K562 (cell line): ENCODE data around the gene CGGBP1. TPM values are rescaled to one million over a fixed set of nuclear protein-coding genes. Genes with fewer than 3 reads are reported as not detected.

Source experiments
- ATAC-seq: fragments of 200-7000 bp; cut with Tn5 transposase; 3 replicates; pipeline ENCODE4 v1.9.1; 2020; ENCODE audit warnings: moderate library complexity
- BruUV-seq: library from RNA; stranded (reverse); fragments of 400-500 nt; replicated peaks from 2 replicates; lab custom pipeline; 2021; lab: Mats Ljungman, UMichigan
- CTCF ChIA-PET: fragments of 300-600 bp; formaldehyde crosslinking; extraction: SDS; loops from one replicate; lab custom pipeline; 2021; ENCODE audit warnings: low intra/inter-chr PET ratio; lab: Yijun Ruan, JAX
- POLR2A ChIA-PET: fragments of 300-600, 350-650 bp; sonication (Branson Sonifier 250); formaldehyde crosslinking; extraction: SDS; loops from one replicate; lab custom pipeline; 2021; ENCODE audit warnings: antibody characterized with exemption, inconsistent platforms; lab: Yijun Ruan, JAX
- DNase-seq, 4 experiments: peaks; one replicate each; pipeline versions ENCODE4 v3.0.0 to v3.0.0-alpha.2; 2011 to 2018; ENCODE audit warnings: low spot score in 3 of 4, mixed read lengths in 3 of 4; ENCODE audit errors: extremely low read depth in 1 of 4
- FAIRE-seq: peaks from 2 replicates; lab custom pipeline; 2011; peaks lifted over from hg19 to GRCh38; lab: Jason Lieb, UNC
- H2AFZ ChIP-seq: 2 replicates; pipeline ENCODE4 v1.6.0; 2011; ENCODE audit warnings: low read depth, low read length, control low read depth, inconsistent platforms
- H3K27ac ChIP-seq: fragments of 200-600 bp; 3 replicates; pipeline ENCODE4 v1.8.0; 2011; ENCODE audit warnings: low read depth, mild to moderate bottlenecking, control low read depth, inconsistent platforms, low read length, moderate library complexity, mixed read lengths; ENCODE audit errors: extremely low read depth
- H3K27me3 ChIP-seq, 2 experiments: fragments of 300-600 bp in 1 of 2; 2 replicates in 1 of 2; 3 replicates in 1 of 2; pipeline versions ENCODE4 v1.6.0 to v1.8.0; 2011; ENCODE audit warnings: inconsistent platforms in 2 of 2, low read length in 2 of 2, mild to moderate bottlenecking in 1 of 2, mixed read lengths in 1 of 2, moderate library complexity in 1 of 2; ENCODE audit not compliant: control insufficient read depth in 2 of 2, insufficient read depth in 2 of 2
- H3K36me3 ChIP-seq: fragments of 300-600 bp; 3 replicates; pipeline ENCODE4 v1.8.0; 2011; ENCODE audit warnings: mild to moderate bottlenecking, low read length, inconsistent platforms; ENCODE audit not compliant: control insufficient read depth, insufficient read depth
- H3K4me1 ChIP-seq, 2 experiments: fragments of 200-600 bp in 1 of 2; replicated peaks in 1 of 2; 2 replicates in 1 of 2; 3 replicates in 1 of 2; pipeline versions ENCODE4 v1.5.1 to v1.8.0; 2011; ENCODE audit warnings: inconsistent platforms in 2 of 2, low read length in 2 of 2, mild to moderate bottlenecking in 1 of 2, mixed read lengths in 1 of 2, moderate library complexity in 1 of 2; ENCODE audit not compliant: control insufficient read depth in 2 of 2, insufficient read depth in 2 of 2
- H3K4me2 ChIP-seq: 2 replicates; pipeline ENCODE4 v1.6.1; 2011; ENCODE audit warnings: low read length, control low read depth, inconsistent platforms, mixed read lengths; ENCODE audit not compliant: insufficient read depth
- H3K4me3 ChIP-seq: fragments of 200-600 bp; sonication (generic), shearing (Covaris generic); 2 replicates; pipeline ENCODE4 v1.5.1; 2016; ENCODE audit warnings: control low read depth, inconsistent platforms
- H3K79me2 ChIP-seq: fragments of 200-600 bp; 3 replicates; pipeline ENCODE4 v1.8.0; 2011; ENCODE audit warnings: low read length, inconsistent platforms; ENCODE audit not compliant: control insufficient read depth, insufficient read depth
- H3K9ac ChIP-seq, 2 experiments: 2 replicates each; pipeline versions ENCODE4 v1.6.0 to v1.6.1; 2011; ENCODE audit warnings: low read depth in 2 of 2, low read length in 2 of 2, control low read depth in 1 of 2, inconsistent platforms in 1 of 2, mild to moderate bottlenecking in 1 of 2, mixed read lengths in 1 of 2; ENCODE audit not compliant: insufficient read depth in 1 of 2
- H3K9me1 ChIP-seq: one replicate; pipeline ENCODE4 v1.6.0; 2011; ENCODE audit warnings: inconsistent platforms, mild to moderate bottlenecking, low read length, moderate library complexity; ENCODE audit not compliant: control insufficient read depth, insufficient read depth
- H3K9me3 ChIP-seq: replicated peaks from 2 replicates; pipeline ENCODE4 v1.5.1; 2011; ENCODE audit warnings: low read depth, low read length, inconsistent platforms; ENCODE audit not compliant: control insufficient read depth, insufficient read depth
- H4K20me1 ChIP-seq: replicated peaks from 2 replicates; pipeline ENCODE4 v1.6.1; 2011; ENCODE audit warnings: low read length, inconsistent platforms, mixed read lengths; ENCODE audit not compliant: control insufficient read depth, insufficient read depth
- ELF1 ChIP-seq: fragments of 200-800 bp; sonication (Bioruptor generic); IDR thresholded peaks from 2 replicates; pipeline ENCODE4 v1.6.1; 2016; ENCODE audit warnings: missing genetic modification characterization, missing compliant biosample characterization
- ETV1 ChIP-seq: fragments of 450-650 bp; conservative IDR thresholded peaks from 2 replicates; pipeline ENCODE4 v1.6.1; 2016; ENCODE audit warnings: missing genetic modification characterization, control low read depth, low read depth, missing compliant biosample characterization
- FOXM1 ChIP-seq, 2 experiments: fragments of 450-650 bp in 1 of 2; sonication (generic) in 1 of 2; formaldehyde crosslinking in 1 of 2; IDR thresholded peaks; 2 replicates each; pipeline versions ENCODE4 v1.6.1 to v1.9.0; 2017 to 2022; ENCODE audit warnings: low read depth in 2 of 2, mild to moderate bottlenecking in 2 of 2, missing genetic modification reagents in 1 of 2, moderate library complexity in 1 of 2
- HDAC6 ChIP-seq: IDR thresholded peaks from 2 replicates; pipeline ENCODE4 v1.6.1; 2012; ENCODE audit warnings: low read depth, mild to moderate bottlenecking, control low read depth, inconsistent platforms, low read length, moderate library complexity
- MEIS2 ChIP-seq: fragments of 450-650 bp; IDR thresholded peaks from 2 replicates; pipeline ENCODE4 v1.6.1; 2014; ENCODE audit warnings: mild to moderate bottlenecking; ENCODE audit not compliant: partially characterized antibody
- NFATC3 ChIP-seq: fragments of 450-650 bp; IDR thresholded peaks from 2 replicates; pipeline ENCODE4 v1.6.1; 2017; ENCODE audit warnings: mild to moderate bottlenecking
- TCFL5 ChIP-seq: fragments of 250-450 bp; sonication (Bioruptor Pico); conservative IDR thresholded peaks from 2 replicates; pipeline ENCODE4 v1.6.1; 2021; ENCODE audit warnings: mild to moderate bottlenecking, moderate library complexity, matching md5 sums
- TEAD1 ChIP-seq, 2 experiments: fragments of 450-650 bp in 1 of 2; sonication (generic) in 1 of 2; formaldehyde crosslinking; IDR thresholded peaks; 2 replicates each; pipeline versions ENCODE4 v1.4.0 to v1.8.0; 2020 to 2022; ENCODE audit warnings: mild to moderate bottlenecking in 2 of 2, missing genetic modification reagents in 1 of 2
- TEAD2 ChIP-seq: fragments of 450-650 bp; IDR thresholded peaks from 2 replicates; pipeline ENCODE4 v1.6.1; 2016; ENCODE audit warnings: missing genetic modification characterization, control low read depth, missing compliant biosample characterization
- THRAP3 ChIP-seq: fragments of 450-650 bp; IDR thresholded peaks from 2 replicates; pipeline ENCODE4 v1.6.1; 2016; ENCODE audit warnings: mild to moderate bottlenecking, inconsistent platforms, borderline replicate concordance
- TOE1 ChIP-seq, 2 experiments: fragments of 450-650 bp in 1 of 2; sonication (generic) in 1 of 2; formaldehyde crosslinking in 1 of 2; IDR thresholded peaks; 2 replicates each; pipeline versions ENCODE4 v1.7.1 to v1.8.0; 2016 to 2022; ENCODE audit warnings: borderline replicate concordance in 2 of 2, mild to moderate bottlenecking in 2 of 2, antibody characterized with exemption in 1 of 2, inconsistent platforms in 1 of 2, low read depth in 1 of 2, missing genetic modification reagents in 1 of 2, moderate library complexity in 1 of 2
- ZEB2 ChIP-seq: fragments of 450-650 bp; IDR thresholded peaks from 2 replicates; pipeline ENCODE4 v1.6.1; 2016
- ZFPM2 ChIP-seq: fragments of 250-450 bp; sonication (Bioruptor Pico); IDR thresholded peaks from 2 replicates; pipeline ENCODE4 v1.5.1; 2022; ENCODE audit warnings: mild to moderate bottlenecking
- ZKSCAN8 ChIP-seq: fragments of 200-800 bp; sonication (Bioruptor generic); IDR thresholded peaks from 2 replicates; pipeline ENCODE4 v1.6.1; 2016; ENCODE audit warnings: missing genetic modification characterization, missing compliant biosample characterization
- WGBS: fragments of 100-300 bp; shearing (Covaris generic); methylation state at CpG from one replicate; pipeline ENCODE4 v1.1.6; 2016; ENCODE audit warnings: low coverage, mixed read lengths; ENCODE audit not compliant: insufficient coverage; ENCODE audit errors: missing lambda C conversion rate; 5-methylcytosine and 5-hydroxymethylcytosine counted together
- in situ Hi-C: fragments of 300-500 bp; cut with MboI; formaldehyde crosslinking; loops from 4 replicates; pipeline ENCODE4 v1.15.0; 2018; ENCODE audit warnings: inconsistent platforms, mixed read lengths
- intact Hi-C: fragments of 100-400 bp; cut with micrococcal nuclease; formaldehyde crosslinking; loops from 2 replicates; pipeline ENCODE4 v1.14.2; 2022
- polyA plus RNA-seq, 8 experiments: library from polyadenylated mRNA; depleted of rRNA in 4 of 8; stranded (reverse) in 5 of 8; unstranded in 3 of 8; fragments of >200 nt; fragmentation: Nextera tagmentation in 2 of 8; fragmentation: Illumina TruSeq in 1 of 8; extraction: Ambion mirVana in 2 of 8; extraction: Trizol in 1 of 8; gene quantifications; 2 replicates each; pipeline versions ENCODE4 v1.2.1 to v1.2.3, GENCODE V29; 2011 to 2014; ENCODE audit warnings: inconsistent platforms in 1 of 8, missing spikeins in 1 of 8
- total RNA-seq, 7 experiments: library from RNA; depleted of rRNA in 6 of 7; stranded (reverse); fragments of >200 nt in 6 of 7; fragmentation: Illumina TruSeq in 2 of 7; extraction: Trizol in 2 of 7; gene quantifications; 2 replicates each; pipeline versions ENCODE4 v1.2.1 to v1.2.3, GENCODE V29; 2011 to 2021; ENCODE audit warnings: low replicate concordance in 1 of 7
- TF ChIP-seq, protein P1 (sequence below): sonication (generic); formaldehyde crosslinking; IDR thresholded peaks from 2 replicates; pipeline ENCODE4 v1.9.0; 2022; ENCODE audit warnings: mild to moderate bottlenecking, missing genetic modification reagents
- TF ChIP-seq, protein P2 (sequence below): fragments of 450-650 bp; IDR thresholded peaks from 2 replicates; pipeline ENCODE4 v1.6.1; 2017; ENCODE audit warnings: mild to moderate bottlenecking, moderate library complexity
- TF ChIP-seq, protein P3 (sequence below), 2 experiments: IDR thresholded peaks in 1 of 2; conservative IDR thresholded peaks in 1 of 2; 2 replicates each; pipeline ENCODE4 v1.6.1; 2016; ENCODE audit warnings: low read depth in 2 of 2, mild to moderate bottlenecking in 1 of 2, missing compliant biosample characterization in 1 of 2, missing genetic modification characterization in 1 of 2, moderate library complexity in 1 of 2

CGGBP1 gene
- total and polyA plus RNA-seq, 9 of the 15 experiments (the other 6 are each of a cell fraction or from before 2014, with no cell fraction given) = 14.4 to 47.8 (median 37.8) TPM

DNA sequence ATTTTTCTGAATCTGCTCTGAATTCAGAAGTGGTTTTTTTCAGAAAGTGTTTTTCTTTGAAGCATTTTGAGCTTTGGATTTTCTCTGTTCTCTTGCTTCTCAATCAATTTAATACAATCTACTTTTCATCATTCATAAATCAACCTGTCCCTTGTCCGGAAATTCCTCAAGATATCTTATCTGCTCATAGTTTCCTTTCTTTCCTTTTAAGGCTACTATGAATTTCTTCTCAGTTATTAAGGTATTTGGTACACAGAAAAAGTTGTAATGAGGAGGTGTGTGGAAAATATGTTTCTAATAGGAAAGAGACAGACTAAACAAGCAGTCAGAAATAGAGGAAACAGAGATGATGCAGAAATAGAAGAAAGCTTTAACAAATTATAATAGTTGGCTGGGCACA is 14.4 kb downstream of the CGGBP1 start:
- Histone ChIP-seq H3K4me2 (no peak overlapping the region), H3K27me3 (no peaks in the 10 kb centered on the region), H4K20me1 (no peaks in the 10 kb centered on the region), H3K4me1 (no peaks in the 10 kb centered on the region), H3K9ac (no peak overlapping the region), H3K79me2 (no peaks in the 10 kb centered on the region), H2AFZ (no peak overlapping the region), H3K9me3 (no peaks in the 10 kb centered on the region), H3K4me3 (no peak overlapping the region), H3K9me1 (no peaks in the 10 kb centered on the region), H3K27ac (no peak overlapping the region), H3K36me3 (no peaks in the 10 kb centered on the region)
- POLR2A ChIA-PET = no interaction called here
- DNase-seq (no peak), ATAC-seq (no peak), FAIRE-seq (no peak)
- in situ Hi-C loops (no loop called here), intact Hi-C loops (no loop called here)
- WGBS = 0% methylated on average over 1 of the region's 1 CpG
- no TSS peak for BruUV-seq
- CTCF ChIA-PET = no interaction called here
- TF ChIP-seq TEAD2 = no peak
- no peak for TF ChIP-seq NFATC3
- no peak for TF ChIP-seq ZFPM2 (CRISPR knock-in tag)
- TF ChIP-seq ETV1 (tag) = peak; percentile 42; the same call in 1 of the 2 replicates
- TF ChIP-seq, protein P1, sequence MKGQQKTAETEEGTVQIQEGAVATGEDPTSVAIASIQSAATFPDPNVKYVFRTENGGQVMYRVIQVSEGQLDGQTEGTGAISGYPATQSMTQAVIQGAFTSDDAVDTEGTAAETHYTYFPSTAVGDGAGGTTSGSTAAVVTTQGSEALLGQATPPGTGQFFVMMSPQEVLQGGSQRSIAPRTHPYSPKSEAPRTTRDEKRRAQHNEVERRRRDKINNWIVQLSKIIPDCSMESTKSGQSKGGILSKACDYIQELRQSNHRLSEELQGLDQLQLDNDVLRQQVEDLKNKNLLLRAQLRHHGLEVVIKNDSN (CRISPR knock-in tag) = no peak
- TF ChIP-seq TEAD1 (CRISPR knock-in tag; IDR thresholded peaks at IDR 0.05) = no peak
- TF ChIP-seq TCFL5 (CRISPR knock-in tag) = no peak
- TF ChIP-seq ELF1 (tag) = no peak
- TF ChIP-seq ZEB2 = no peak
- no peak for TF ChIP-seq ZKSCAN8
- TF ChIP-seq, protein P2, sequence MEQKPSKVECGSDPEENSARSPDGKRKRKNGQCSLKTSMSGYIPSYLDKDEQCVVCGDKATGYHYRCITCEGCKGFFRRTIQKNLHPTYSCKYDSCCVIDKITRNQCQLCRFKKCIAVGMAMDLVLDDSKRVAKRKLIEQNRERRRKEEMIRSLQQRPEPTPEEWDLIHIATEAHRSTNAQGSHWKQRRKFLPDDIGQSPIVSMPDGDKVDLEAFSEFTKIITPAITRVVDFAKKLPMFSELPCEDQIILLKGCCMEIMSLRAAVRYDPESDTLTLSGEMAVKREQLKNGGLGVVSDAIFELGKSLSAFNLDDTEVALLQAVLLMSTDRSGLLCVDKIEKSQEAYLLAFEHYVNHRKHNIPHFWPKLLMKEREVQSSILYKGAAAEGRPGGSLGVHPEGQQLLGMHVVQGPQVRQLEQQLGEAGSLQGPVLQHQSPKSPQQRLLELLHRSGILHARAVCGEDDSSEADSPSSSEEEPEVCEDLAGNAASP = no peak
- TF ChIP-seq MEIS2 = peak; percentile 79
- TF ChIP-seq HDAC6 = no peak
- no peak for TF ChIP-seq TOE1 (IDR thresholded peaks at IDR 0.05; ENCODE audit: borderline replicate concordance)
- no peak for TF ChIP-seq TOE1 (CRISPR knock-in tag; IDR thresholded peaks at IDR 0.05; ENCODE audit: borderline replicate concordance, low read depth)
- no peak for TF ChIP-seq THRAP3
- TF ChIP-seq, protein P3, sequence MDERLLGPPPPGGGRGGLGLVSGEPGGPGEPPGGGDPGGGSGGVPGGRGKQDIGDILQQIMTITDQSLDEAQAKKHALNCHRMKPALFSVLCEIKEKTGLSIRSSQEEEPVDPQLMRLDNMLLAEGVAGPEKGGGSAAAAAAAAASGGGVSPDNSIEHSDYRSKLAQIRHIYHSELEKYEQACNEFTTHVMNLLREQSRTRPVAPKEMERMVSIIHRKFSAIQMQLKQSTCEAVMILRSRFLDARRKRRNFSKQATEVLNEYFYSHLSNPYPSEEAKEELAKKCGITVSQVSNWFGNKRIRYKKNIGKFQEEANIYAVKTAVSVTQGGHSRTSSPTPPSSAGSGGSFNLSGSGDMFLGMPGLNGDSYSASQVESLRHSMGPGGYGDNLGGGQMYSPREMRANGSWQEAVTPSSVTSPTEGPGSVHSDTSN (CRISPR knock-in tag; IDR thresholded peaks at IDR 0.05; ENCODE audit: low read depth) = no peak
- TF ChIP-seq, protein P3 (tag; conservative IDR thresholded peaks at IDR 0.05; ENCODE audit: low read depth) = peak; percentile 53; the same call in 1 of the 2 replicates
- TF ChIP-seq FOXM1 (IDR thresholded peaks at IDR 0.05; ENCODE audit: low read depth) = no peak
- no peak for TF ChIP-seq FOXM1 (CRISPR knock-in tag; IDR thresholded peaks at IDR 0.05; ENCODE audit: low read depth)
